GM21528 (cell line): ENCODE results near the gene ZDHHC14.
"Not testable (repeated sequence)": the region's sequence is repeated elsewhere in the genome, so short reads cannot be mapped to it uniquely, and the experiment has no call there.

Experiments used
- ATAC-seq: cut with Tn5 transposase; IDR thresholded peaks from one replicate; pipeline ENCODE4 v1.9.1; 2021; ENCODE audit warnings: mild to moderate bottlenecking, moderate library complexity; ENCODE audit not compliant: unreplicated experiment, low FRiP score

The ZDHHC14 gene

GRCh38 chr6:157558487-157559200, 177.7 kb downstream of the ZDHHC14 start:
- ATAC-seq: no peak

GRCh38 chr6:157559201-157559756, 178.3 kb downstream of the ZDHHC14 start:
- ATAC-seq: no peak

- ATAC-seq: not testable (repeated sequence)
These were observed 179.1 kb downstream of the ZDHHC14 start for GRCh38 chr6:157560063-157560462.

- peak; percentile 4 for ATAC-seq
These were observed 179.9 kb downstream of the ZDHHC14 start for GRCh38 chr6:157560691-157561413.

- peak; percentile 38 for ATAC-seq
These were observed 180.4 kb downstream of the ZDHHC14 start for GRCh38 chr6:157561414-157561790.

- peak; percentile 52 for ATAC-seq
These were observed 181.2 kb downstream of the ZDHHC14 start for GRCh38 chr6:157561929-157562810.

GRCh38 chr6:157562997-157563396, 182.0 kb downstream of the ZDHHC14 start:
- ATAC-seq: no peak

GRCh38 chr6:157563611-157564284, 182.8 kb downstream of the ZDHHC14 start:
- ATAC-seq: peak; percentile 51

GRCh38 chr6:157568702-157569101, 187.7 kb downstream of the ZDHHC14 start:
- no peak for ATAC-seq

GRCh38 chr6:157569543-157569942, 188.6 kb downstream of the ZDHHC14 start:
- ATAC-seq: peak; percentile 50

- ATAC-seq: no peak
These were observed 189.1 kb downstream of the ZDHHC14 start for GRCh38 chr6:157570104-157570503.

- ATAC-seq: no peak
These were observed 189.8 kb downstream of the ZDHHC14 start for GRCh38 chr6:157570752-157571151.

- peak; percentile 51 for ATAC-seq
These were observed 190.3 kb downstream of the ZDHHC14 start for GRCh38 chr6:157571269-157571668.

GRCh38 chr6:157571950-157572349, 191.0 kb downstream of the ZDHHC14 start:
- no peak for ATAC-seq

- no peak for ATAC-seq
These were observed 193.9 kb downstream of the ZDHHC14 start for GRCh38 chr6:157574851-157575424.

GRCh38 chr6:157575436-157576145, 194.6 kb downstream of the ZDHHC14 start:
- ATAC-seq: no peak

- not testable (repeated sequence) for ATAC-seq
These were observed 196.0 kb downstream of the ZDHHC14 start for GRCh38 chr6:157576991-157577390.

- ATAC-seq: not testable (repeated sequence)
These were observed 197.5 kb downstream of the ZDHHC14 start for GRCh38 chr6:157578527-157578926.

- ATAC-seq: no peak
These were observed 198.6 kb downstream of the ZDHHC14 start for GRCh38 chr6:157579467-157580031.
